ENCODE results near the gene OOEP.

The OOEP gene

DNA sequence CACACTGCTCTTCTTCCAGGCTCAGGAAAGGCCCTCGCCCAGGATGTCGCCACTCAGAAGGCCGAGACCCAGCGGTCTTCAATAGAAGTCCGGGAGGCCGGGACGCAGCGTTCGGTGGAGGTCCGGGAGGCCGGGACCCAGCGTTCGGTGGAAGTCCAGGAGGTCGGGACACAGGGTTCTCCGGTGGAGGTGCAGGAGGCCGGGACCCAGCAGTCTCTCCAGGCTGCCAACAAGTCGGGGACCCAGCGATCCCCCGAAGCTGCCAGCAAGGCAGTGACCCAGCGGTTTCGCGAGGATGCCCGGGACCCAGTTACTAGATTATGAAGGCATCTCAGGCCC, 6.2 kb downstream of the OOEP start:
- TF ChIP-seq, protein P1, sequence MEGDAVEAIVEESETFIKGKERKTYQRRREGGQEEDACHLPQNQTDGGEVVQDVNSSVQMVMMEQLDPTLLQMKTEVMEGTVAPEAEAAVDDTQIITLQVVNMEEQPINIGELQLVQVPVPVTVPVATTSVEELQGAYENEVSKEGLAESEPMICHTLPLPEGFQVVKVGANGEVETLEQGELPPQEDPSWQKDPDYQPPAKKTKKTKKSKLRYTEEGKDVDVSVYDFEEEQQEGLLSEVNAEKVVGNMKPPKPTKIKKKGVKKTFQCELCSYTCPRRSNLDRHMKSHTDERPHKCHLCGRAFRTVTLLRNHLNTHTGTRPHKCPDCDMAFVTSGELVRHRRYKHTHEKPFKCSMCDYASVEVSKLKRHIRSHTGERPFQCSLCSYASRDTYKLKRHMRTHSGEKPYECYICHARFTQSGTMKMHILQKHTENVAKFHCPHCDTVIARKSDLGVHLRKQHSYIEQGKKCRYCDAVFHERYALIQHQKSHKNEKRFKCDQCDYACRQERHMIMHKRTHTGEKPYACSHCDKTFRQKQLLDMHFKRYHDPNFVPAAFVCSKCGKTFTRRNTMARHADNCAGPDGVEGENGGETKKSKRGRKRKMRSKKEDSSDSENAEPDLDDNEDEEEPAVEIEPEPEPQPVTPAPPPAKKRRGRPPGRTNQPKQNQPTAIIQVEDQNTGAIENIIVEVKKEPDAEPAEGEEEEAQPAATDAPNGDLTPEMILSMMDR (IDR thresholded peaks at IDR 0.05; ENCODE audit: unreplicated experiment in 3 of 3): no peak
- peaks cover 3% of the 10 kb centered on the region for H3K27me3 Mint-ChIP-seq (ENCODE audit: low read depth)
- H3K9me3 Mint-ChIP-seq: peaks cover 2% of the 10 kb centered on the region
- no peak overlapping the region for H3K27ac Mint-ChIP-seq
- no peak overlapping the region for H3K4me3 Mint-ChIP-seq
- no peaks in the 10 kb centered on the region for H3K36me3 Mint-ChIP-seq (ENCODE audit: low read depth)
- no peaks in the 10 kb centered on the region for H3K4me1 Mint-ChIP-seq

DNA sequence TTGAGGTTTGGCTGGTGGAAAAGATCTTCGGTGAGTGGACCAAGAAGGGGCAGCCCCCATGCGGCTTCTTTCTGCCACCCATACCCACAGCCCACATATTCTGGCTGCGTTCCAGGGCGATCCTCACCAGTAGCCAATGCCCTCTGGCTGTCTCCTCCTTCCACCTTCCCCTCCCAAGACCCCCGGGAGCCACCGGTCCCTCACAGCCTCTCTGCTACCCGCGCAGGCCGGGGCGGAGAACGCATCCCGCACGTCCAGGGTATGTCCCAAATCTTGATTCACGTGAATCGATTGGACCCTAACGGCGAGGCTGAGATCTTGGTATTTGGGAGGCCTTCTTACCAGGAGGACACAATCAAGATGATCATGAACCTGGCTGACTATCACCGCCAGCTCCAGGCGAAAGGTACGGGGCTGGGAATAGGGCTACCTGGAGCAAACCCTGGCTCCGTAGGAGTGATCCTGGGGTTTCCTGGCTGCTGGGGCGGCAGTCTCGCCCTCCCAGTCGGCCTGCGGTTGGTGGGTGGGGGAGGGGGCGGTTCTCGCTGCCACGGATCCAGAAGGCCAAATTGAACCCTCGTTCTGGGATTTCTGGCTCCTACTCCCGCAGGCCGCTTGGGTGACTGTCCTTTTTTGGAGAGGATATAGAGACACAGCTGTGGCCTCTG, 6.7 kb downstream of the OOEP start:
- no peak overlapping the region for H3K27ac Mint-ChIP-seq
- H3K36me3 Mint-ChIP-seq (ENCODE audit: low read depth): no peaks in the 10 kb centered on the region
- H3K4me1 Mint-ChIP-seq: no peaks in the 10 kb centered on the region
- H3K27me3 Mint-ChIP-seq (ENCODE audit: low read depth): peaks cover 3% of the 10 kb centered on the region
- H3K4me3 Mint-ChIP-seq: no peak overlapping the region
- TF ChIP-seq, protein P1 (IDR thresholded peaks at IDR 0.05; ENCODE audit: unreplicated experiment in 3 of 3): no peak
- peaks cover 2% of the 10 kb centered on the region for H3K9me3 Mint-ChIP-seq

DNA sequence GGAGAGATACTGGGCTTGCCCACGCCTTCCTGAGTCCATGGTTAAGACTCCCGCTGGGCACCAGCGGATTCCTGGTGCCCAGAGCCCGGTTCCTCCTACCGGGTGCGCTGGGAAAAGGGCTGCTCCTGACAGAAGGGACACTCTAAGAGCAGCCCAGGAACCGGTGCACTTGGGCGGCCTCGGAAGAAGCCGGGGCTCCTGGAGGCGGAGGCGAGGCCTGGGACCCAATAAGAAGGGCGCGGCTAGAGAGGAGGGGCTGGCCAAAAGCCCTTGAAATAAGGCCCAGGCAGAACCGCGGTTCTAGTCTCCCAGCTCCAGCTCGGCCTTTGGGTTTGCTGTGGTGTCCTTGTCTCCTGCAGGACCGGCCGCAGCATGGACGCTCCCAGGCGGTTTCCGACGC, 7.3 kb downstream of the OOEP start, which contains the start of gene KHDC3L:
Gene KHDC3L, plus strand, starts transcription at position 301 of the 400 bp plus-strand sequence. Its CDS starts 72 bp downstream, at position 373.
- TF ChIP-seq, protein P1 (IDR thresholded peaks at IDR 0.05; ENCODE audit: unreplicated experiment in 3 of 3): no peak
- H3K4me1 Mint-ChIP-seq: no peaks in the 10 kb centered on the region
- no peak within 1 kb of the TSS for H3K4me3 Mint-ChIP-seq
- no peaks in the 10 kb centered on the region for H3K36me3 Mint-ChIP-seq (ENCODE audit: low read depth)
- no peaks in the 10 kb centered on the region for H3K27me3 Mint-ChIP-seq (ENCODE audit: low read depth)
- peaks cover 2% of the 10 kb centered on the region for H3K9me3 Mint-ChIP-seq
- no peak within 1 kb of the TSS for H3K27ac Mint-ChIP-seq

DNA sequence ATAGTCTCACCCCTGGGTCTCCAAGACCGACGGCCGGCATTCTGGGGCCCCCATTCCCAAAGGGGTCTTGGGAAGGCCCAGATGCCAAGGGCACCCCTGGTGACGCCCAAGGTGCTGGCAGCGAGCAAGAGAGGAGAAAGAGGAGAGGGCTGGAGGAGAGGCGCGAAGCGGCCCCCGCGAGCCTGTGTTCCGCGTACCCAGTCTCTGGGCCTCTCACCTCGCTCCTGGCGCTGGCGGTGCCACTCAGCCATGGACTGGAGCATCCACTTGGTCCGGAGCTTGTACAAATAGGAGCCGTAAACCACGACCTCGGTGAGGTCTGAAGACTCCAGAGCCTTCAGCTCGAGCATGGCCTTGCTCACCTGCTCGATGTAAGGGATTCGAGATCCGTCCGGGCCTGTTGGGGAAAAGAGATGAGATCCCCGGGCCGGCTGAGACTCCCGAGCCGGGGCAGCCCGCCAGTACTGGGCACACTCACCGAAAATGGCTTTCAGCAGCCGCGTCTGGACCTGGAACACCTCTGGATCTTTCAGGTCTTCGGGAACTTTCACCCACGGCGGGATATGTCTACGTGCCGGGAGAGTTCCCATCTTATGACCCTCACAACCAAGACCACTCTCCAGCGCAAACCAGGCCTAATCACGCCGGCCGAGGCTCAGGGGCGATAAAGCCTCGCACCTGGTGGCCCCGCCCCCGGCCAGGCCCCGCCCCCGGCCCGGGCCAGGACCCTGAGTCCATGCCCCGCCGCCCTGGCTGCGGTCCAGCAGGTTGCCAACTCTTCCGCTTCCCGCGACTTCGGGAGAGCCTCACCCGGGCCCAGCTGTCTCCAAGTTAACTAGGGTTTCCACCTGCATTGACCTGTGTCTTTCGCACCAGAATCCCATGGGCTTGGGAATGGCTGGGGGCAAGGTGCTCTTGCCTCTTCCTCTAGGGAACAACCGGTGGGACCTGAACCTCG, 15.8 kb downstream of the OOEP start, which contains the start of gene DPPA5:
Gene DPPA5, minus strand, starts transcription at position 641 of the 958 bp plus-strand sequence. Its CDS starts 51 bp downstream, at position 590.
- Mint-ChIP-seq H3K9me3 (no peaks in the 10 kb centered on the region), H3K4me3 (no peak within 1 kb of the TSS), H3K27me3 (ENCODE audit: low read depth) (peaks cover 17% of the 10 kb centered on the region), H3K36me3 (ENCODE audit: low read depth) (no peaks in the 10 kb centered on the region), H3K4me1 (no peaks in the 10 kb centered on the region), H3K27ac (no peak within 1 kb of the TSS)
- TF ChIP-seq, protein P1 (IDR thresholded peaks at IDR 0.05; ENCODE audit: unreplicated experiment in 3 of 3): no peak

DNA sequence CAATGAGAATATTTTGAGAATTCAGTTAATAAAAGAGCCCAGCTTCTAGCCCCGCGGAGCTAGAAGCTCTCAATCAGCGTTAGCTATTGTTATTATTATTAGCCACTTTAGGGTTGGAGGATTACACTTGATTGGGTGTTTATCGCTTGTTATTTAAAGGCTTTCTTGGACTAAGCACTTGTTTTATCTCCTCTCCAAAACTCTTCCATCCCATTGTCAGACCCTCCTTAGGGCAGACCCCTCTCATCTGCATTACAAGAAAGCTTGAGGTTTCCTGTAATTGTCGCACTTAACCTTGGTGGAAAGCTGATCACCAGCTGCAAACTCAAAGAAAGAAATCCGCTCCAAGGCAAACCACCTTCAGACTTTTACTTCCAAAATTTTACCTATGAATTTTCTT, 20.4 kb downstream of the OOEP start:
- Mint-ChIP-seq H3K27me3 (ENCODE audit: low read depth) (peaks cover 23% of the 10 kb centered on the region), H3K4me3 (no peak overlapping the region), H3K9me3 (no peaks in the 10 kb centered on the region), H3K27ac (no peak overlapping the region), H3K4me1 (no peaks in the 10 kb centered on the region), H3K36me3 (ENCODE audit: low read depth) (no peaks in the 10 kb centered on the region)
- TF ChIP-seq, protein P1 (IDR thresholded peaks at IDR 0.05; ENCODE audit: unreplicated experiment in 3 of 3): no peak
